ENCODE measurements around the gene PTGR1.
"Not testable (repeated sequence)": the region's sequence is repeated elsewhere in the genome, so short reads cannot be mapped to it uniquely, and the experiment has no call there.

The PTGR1 gene

DNA sequence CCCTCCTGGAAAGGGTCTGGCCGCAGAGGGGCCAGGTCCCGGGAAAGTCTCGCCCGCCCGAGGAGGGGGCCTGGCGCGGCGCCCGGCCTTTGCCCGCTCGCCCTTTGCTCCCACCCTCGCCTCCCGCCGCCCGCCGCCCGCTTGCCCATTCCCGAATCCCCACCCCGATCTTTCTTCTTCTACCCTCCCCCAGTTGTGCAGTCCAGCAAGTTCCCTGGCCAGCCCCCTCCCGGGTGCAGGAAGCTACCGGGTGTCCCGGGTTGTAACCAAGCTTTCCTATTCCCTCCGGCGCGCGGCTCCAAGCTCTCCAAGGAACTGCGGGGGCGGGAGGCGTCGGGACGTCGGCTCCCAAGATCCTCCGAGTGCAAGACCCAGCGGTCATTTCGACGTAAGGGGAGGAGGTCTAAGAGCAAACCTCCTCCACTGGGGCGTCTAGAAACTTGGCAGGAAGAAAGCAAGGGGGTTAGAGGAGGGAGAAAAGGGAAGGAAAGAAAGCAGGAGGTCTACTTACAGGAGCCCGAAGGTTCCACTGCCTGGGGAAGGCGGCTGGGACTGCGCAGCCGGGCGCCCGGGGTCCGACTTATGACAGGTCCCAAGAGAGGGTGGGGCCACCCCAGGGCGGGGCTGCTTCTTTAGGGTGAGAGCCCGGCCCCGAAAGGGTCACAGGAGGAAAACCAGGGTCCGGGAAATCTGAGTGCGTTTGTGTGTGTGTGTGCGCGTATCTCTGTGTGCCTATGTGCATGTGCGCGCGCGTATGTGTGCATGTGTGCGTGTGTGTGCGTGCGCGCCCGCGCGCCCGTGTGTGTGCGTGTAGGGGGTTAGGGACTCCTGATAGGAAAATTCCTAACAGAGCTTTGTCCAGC lies at the start of gene PTGR1:
PTGR1 (minus strand) TSS at position 556 of the 863 bp plus-strand sequence. CDS start 2,225 bp downstream, outside the sequence.
- peak; percentile 22 for DNase-seq

DNA sequence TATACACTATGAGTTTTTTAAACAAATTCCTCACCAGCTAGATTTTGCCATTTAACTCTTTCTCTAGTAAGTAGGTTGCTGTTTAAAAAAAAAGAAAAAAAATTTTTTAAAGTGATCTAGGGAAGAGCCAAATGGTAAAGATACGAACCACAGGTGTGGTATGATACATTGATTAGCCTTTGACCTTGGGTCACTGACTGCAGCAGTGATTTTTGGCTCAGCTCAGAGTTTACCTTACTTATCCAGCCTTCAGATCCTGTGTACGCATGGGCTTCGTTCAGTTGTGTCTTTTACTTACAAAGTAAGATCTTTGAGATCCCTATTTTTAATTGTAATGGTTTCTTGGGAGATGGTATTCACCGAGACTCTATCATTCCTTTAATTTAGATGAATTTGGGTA lies 49.6 kb upstream of the PTGR1 start:
- DNase-seq = no peak

- no peak for DNase-seq
Observed at GRCh38 chr9:111648066-111648465, 48.6 kb upstream of the PTGR1 start.

GRCh38 chr9:111646417-111646816 lies 47.0 kb upstream of the PTGR1 start:
- no peak for DNase-seq

- no peak for DNase-seq
Observed at GRCh38 chr9:111645806-111646205, 46.4 kb upstream of the PTGR1 start.

- no peak for DNase-seq
Observed at GRCh38 chr9:111644195-111644772, 44.8 kb upstream of the PTGR1 start.

DNA sequence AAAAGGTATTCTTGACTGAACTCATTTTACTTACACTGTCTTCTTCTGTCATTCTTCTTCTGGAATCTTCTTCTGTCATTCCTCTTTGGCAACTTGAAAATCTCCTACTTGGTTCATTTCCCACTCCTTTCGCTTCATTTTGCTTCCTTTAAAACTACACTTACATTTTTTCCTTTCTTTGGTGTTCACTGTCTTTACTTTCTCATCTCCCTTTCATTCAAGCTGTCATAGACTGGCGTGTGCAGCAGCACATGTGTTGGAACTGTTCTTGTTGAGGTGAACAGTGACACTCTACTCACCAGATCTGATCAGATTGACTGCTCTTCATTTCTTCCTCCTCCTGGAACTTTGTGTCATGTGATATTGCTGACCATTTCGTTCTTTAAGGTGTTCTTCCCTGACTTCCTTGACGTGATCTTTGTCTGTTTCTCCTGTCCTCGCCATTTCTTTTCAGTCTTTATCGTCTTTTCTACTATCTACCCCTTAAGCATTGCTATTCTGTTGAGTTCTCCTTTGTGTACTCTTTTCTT lies 38.0 kb upstream of the PTGR1 start:
- no peak for DNase-seq

- no peak for DNase-seq
Observed at GRCh38 chr9:111634860-111635259, 35.4 kb upstream of the PTGR1 start.

DNA sequence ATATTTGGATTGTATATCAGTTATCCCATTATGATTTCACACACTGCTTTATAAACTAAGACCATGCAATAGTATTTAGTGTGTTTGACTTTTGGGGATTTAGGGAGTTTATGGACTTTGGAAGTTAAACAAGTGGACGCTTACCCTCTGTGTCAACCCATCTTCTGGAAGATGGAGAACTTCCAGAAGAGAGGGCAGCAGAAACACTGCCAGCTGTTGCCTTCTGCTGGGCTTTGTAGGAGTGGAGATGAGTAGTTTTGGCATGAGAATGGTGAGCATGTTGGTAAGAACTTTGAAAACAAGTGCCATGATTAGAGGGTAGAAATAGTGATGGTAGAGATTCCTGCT lies 33.9 kb upstream of the PTGR1 start:
- DNase-seq = no peak

GRCh38 chr9:111632695-111633388 lies 33.4 kb upstream of the PTGR1 start:
- DNase-seq = no peak

DNA sequence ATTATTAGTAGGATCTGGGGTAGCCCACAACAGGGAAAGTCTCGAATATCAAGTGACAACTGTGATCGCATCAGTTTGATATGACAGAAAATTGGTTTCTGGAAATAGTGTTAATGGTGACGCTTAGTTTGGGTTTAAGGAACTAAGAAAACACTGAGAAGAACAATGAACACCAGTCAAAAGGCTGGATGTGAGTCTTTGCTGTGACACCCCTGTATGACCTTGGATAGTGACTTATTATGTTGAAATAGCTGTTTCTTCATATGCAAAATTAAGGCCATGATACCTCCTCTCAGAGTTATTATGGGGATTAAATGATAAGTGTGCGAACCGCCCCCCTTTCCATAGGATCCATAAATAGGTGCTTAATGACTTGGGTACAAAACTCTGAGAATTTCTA lies 32.6 kb upstream of the PTGR1 start:
- no peak for DNase-seq

GRCh38 chr9:111631214-111631971 lies 31.9 kb upstream of the PTGR1 start, which contains the start of gene DNAJC25:
Gene DNAJC25 (plus strand): TSS chr9:111631334. CDS start chr9:111631408, 74 bp downstream.
- peak; percentile 96 for DNase-seq

GRCh38 chr9:111630964-111631213 lies 31.4 kb upstream of the PTGR1 start:
- DNase-seq = no peak

GRCh38 chr9:111630182-111630963 lies 30.9 kb upstream of the PTGR1 start:
- no peak for DNase-seq

DNA sequence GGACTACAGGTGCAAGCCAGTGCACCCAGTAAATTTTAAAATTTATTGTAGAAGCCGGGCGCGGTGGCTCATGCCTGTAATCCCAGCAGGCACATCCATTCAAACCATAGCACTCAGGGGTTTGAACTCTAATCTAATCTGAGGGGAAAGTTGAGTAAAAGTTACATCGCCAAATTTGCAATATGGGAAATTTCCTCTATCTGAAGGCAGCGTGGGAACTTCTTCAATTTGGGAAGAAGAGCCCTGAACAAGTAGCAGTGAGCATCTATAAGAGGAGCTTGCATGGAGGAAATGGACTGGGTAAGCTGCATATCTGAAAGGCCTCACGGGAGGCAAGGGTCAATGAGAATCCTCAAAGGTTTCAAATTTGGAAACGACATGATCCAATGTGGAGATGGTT lies 29.0 kb upstream of the PTGR1 start:
- no peak for DNase-seq

GRCh38 chr9:111627260-111627963 lies 28.0 kb upstream of the PTGR1 start:
- DNase-seq = no peak

- DNase-seq = no peak
Observed at GRCh38 chr9:111622626-111623025, 23.2 kb upstream of the PTGR1 start.

- peak; percentile 36 for DNase-seq
Observed at GRCh38 chr9:111621895-111622480, 22.5 kb upstream of the PTGR1 start.

GRCh38 chr9:111617349-111617748 lies 17.9 kb upstream of the PTGR1 start:
- not testable (repeated sequence) for DNase-seq

- DNase-seq = no peak
Observed at GRCh38 chr9:111615928-111616327, 16.5 kb upstream of the PTGR1 start.

GRCh38 chr9:111613436-111614040 lies 14.1 kb upstream of the PTGR1 start:
- DNase-seq = no peak

All from CD4-positive, alpha-beta T cell treated with Interleukin-17A for 4 hours (primary cell).